Thyroid gland (tissue), 4 donors: ENCODE measurements around the gene FAM20A. TPM values are rescaled to one million over a fixed set of nuclear protein-coding genes. Genes with fewer than 3 reads are reported as not detected.

Experiments used
- DNase-seq, 2 donors: peaks; one replicate each; pipeline ENCODE4 v3.0.0-alpha.2; 2019
- H3K27ac ChIP-seq, 3 donors: fragments of 200-600 bp; sonication (generic); 1 replicate in 2 of 3; 2 replicates in 1 of 3; pipeline ENCODE4 v1.5.1; 2016 to 2019; ENCODE audit warnings: mild to moderate bottlenecking in 1 of 3, moderate library complexity in 1 of 3
- H3K27me3 ChIP-seq: fragments of 200-600 bp; sonication (generic); one replicate; pipeline ENCODE4 v1.5.1; 2019
- H3K36me3 ChIP-seq, 2 donors: fragments of 200-600 bp; sonication (generic); one replicate each; pipeline ENCODE4 v1.5.1; 2016 to 2019
- H3K4me1 ChIP-seq, 2 donors: fragments of 200-600 bp; sonication (generic); one replicate each; pipeline ENCODE4 v1.5.1; 2017 to 2019
- H3K4me3 ChIP-seq, 3 donors: fragments of 200-600 bp; sonication (generic); replicated peaks in 1 of 3; 1 replicate in 2 of 3; 2 replicates in 1 of 3; pipeline ENCODE4 v1.5.1; 2016; ENCODE audit warnings: mild to moderate bottlenecking in 1 of 3
- H3K9me3 ChIP-seq: fragments of 200-600 bp; sonication (generic); one replicate; pipeline ENCODE4 v1.5.1; 2017
- CTCF ChIP-seq, 6 experiments: fragments of 200-600 bp in 3 of 6; fragments of 450-650 bp in 3 of 6; sonication (generic) in 3 of 6; IDR thresholded peaks; one replicate each; pipeline ENCODE4 v1.5.1; 2016 to 2019; ENCODE audit warnings: antibody characterized with exemption in 6 of 6, mild to moderate bottlenecking in 2 of 6, inconsistent platforms in 1 of 6, moderate library complexity in 1 of 6
- POLR2A ChIP-seq, 2 donors: fragments of 450-650 bp; IDR thresholded peaks; one replicate each; pipeline ENCODE4 v1.6.1; 2017; ENCODE audit warnings: antibody characterized with exemption in 2 of 2, mild to moderate bottlenecking in 2 of 2, moderate library complexity in 1 of 2
- WGBS, 2 donors: methylation state at CpG; one replicate each; pipeline ENCODE4 v1.1.5; 2017; 5-methylcytosine and 5-hydroxymethylcytosine counted together
- intact Hi-C: fragments of 100-400 bp; cut with DNase I; formaldehyde crosslinking; loops from one replicate; pipeline ENCODE4 v1.15.1; 2023
- total RNA-seq, 4 donors: library from RNA; depleted of rRNA; stranded (reverse); fragments of >200 nt; gene quantifications; one replicate each; pipeline ENCODE4 v1.2.3, GENCODE V29; 2016

Gene FAM20A
- total RNA-seq, 4 donors from 2014 or later: 7.6 to 20.8 (median 14.1) TPM

DNA sequence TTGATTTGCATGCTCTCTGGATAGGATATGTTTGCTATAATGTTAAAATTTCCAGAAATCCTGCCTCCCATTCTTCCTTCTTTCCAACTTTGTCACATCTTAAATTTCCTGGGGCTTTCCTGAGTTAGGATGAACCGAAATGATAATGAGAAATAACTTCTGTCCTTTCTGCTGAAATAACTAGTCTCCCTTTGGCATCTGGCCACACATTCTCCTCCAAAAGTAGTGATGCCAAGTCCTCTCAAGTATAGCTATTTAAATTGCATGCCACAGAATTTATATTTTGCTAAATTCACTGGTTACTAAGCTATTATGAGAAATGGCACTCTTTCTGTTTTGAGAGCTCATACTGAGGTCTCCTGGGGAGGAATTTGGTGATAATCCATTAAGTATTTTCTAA lies 30.6 kb downstream of the FAM20A start:
- H3K9me3 ChIP-seq: no peaks in the 10 kb centered on the region
- peaks cover 10 to 20% of the 10 kb centered on the region in 2 donors for H3K4me1 ChIP-seq
- 42 to 55% methylated on average over 1 of the region's 1 CpG for WGBS, 2 donors
- TF ChIP-seq CTCF (IDR thresholded peaks at IDR 0.05): no peak
- no peak for TF ChIP-seq POLR2A (IDR thresholded peaks at IDR 0.05)
- intact Hi-C loops: no loop called here
- H3K4me3 ChIP-seq: no peak overlapping the region
- DNase-seq: peak in 1 of 2 donors; percentile 35
- no peak overlapping the region for H3K27ac ChIP-seq
- no peaks in the 10 kb centered on the region for H3K36me3 ChIP-seq
- no peaks in the 10 kb centered on the region for H3K27me3 ChIP-seq

DNA sequence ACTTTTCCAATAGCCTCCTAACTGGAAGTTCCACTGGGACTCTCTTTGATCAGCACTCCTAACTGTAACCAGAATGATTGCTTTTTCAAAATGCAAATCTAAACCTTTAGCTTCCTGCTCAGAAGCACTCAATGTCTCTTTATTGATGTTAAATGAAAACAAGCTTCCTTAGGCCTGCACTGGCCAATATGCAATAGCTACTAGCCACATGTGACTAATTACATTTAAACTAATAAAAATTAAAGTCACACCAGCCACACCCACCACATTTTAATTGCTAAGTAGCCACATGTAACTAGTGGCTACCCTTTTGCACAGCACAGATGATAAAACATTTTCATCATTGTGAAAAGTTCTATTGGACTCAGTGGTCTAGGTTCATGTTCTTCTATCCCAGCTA lies 31.8 kb downstream of the FAM20A start:
- Histone ChIP-seq H3K27me3 (no peaks in the 10 kb centered on the region), H3K36me3 (no peaks in the 10 kb centered on the region), H3K27ac (no peak overlapping the region), H3K9me3 (no peaks in the 10 kb centered on the region), H3K4me3 (no peak overlapping the region), H3K4me1 (peaks cover 10 to 20% of the 10 kb centered on the region in 2 donors)
- DNase-seq: no peak
- intact Hi-C loops: no loop called here
- TF ChIP-seq POLR2A (IDR thresholded peaks at IDR 0.05) (no peak), CTCF (IDR thresholded peaks at IDR 0.05) (no peak)

- no peak overlapping the region for H3K27ac ChIP-seq
- no peak for DNase-seq
- H3K9me3 ChIP-seq: no peaks in the 10 kb centered on the region
- no peaks in the 10 kb centered on the region for H3K27me3 ChIP-seq
- intact Hi-C loops: no loop called here
- H3K4me1 ChIP-seq: peaks cover 10 to 20% of the 10 kb centered on the region in 2 donors
- WGBS, 2 donors: 85 to 94% methylated on average over 2 of the region's 2 CpGs
- no peak overlapping the region for H3K4me3 ChIP-seq
- H3K36me3 ChIP-seq: no peaks in the 10 kb centered on the region
- TF ChIP-seq POLR2A (IDR thresholded peaks at IDR 0.05): no peak
- TF ChIP-seq CTCF (IDR thresholded peaks at IDR 0.05): no peak
Measured at GRCh38 chr17:68568581-68568980, 32.6 kb downstream of the FAM20A start.

DNA sequence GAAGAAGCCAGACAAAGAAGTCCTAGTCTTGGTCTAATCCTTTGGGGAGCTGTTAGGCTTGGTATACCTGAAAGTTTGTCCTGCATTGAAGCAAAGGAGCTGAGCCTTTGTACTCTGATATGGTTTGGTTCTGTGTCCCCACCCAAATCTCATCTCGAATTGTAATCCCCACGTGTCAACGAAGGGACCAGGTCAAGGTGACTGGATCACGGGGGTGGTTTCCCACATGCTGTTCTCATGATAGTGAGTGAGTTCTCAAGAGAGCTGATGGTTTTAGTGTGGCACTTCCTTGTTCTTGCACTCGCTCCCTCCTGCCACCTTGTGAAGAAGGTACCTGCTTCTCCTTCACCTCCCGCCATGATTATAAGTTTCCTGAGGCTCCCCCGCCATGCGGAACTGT lies 33.6 kb downstream of the FAM20A start:
- no peak for DNase-seq
- no peaks in the 10 kb centered on the region for H3K36me3 ChIP-seq
- intact Hi-C loops: no loop called here
- 95 to 96% methylated on average over 8 of the region's 8 CpGs for WGBS, 2 donors
- TF ChIP-seq POLR2A (IDR thresholded peaks at IDR 0.05): no peak
- no peak for TF ChIP-seq CTCF (IDR thresholded peaks at IDR 0.05)
- no peaks in the 10 kb centered on the region for H3K27me3 ChIP-seq
- H3K4me1 ChIP-seq: peaks cover 10 to 23% of the 10 kb centered on the region in 2 donors
- H3K27ac ChIP-seq: no peak overlapping the region
- no peaks in the 10 kb centered on the region for H3K9me3 ChIP-seq
- H3K4me3 ChIP-seq: no peak overlapping the region

DNA sequence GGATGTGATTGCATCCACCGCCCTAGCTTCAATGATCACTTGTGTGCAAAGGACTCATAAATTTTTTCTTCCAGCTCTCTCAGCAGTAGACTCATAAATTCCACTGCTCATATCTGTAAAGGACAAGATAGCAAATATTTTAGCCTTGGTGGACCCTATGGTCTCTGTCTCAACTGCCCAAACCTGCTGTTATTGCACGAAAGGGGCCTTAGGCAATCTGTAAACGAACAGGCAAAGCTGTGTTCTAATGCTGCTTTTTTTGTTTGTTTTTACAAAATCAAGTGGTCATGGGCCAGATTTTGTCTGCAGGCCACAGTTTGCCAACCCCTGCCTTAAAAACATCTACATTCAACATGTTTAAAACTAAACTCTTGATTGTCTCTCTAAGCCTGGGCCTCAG lies 34.1 kb downstream of the FAM20A start:
- DNase-seq: no peak
- no peaks in the 10 kb centered on the region for H3K36me3 ChIP-seq
- H3K27me3 ChIP-seq: no peaks in the 10 kb centered on the region
- WGBS, 2 donors: 72 to 74% methylated on average over 3 of the region's 3 CpGs
- TF ChIP-seq POLR2A (IDR thresholded peaks at IDR 0.05) (no peak), CTCF (IDR thresholded peaks at IDR 0.05) (no peak)
- no peak overlapping the region for H3K27ac ChIP-seq
- intact Hi-C loops: no loop called here
- no peaks in the 10 kb centered on the region for H3K9me3 ChIP-seq
- no peak overlapping the region for H3K4me3 ChIP-seq
- peaks cover 10 to 26% of the 10 kb centered on the region in 2 donors for H3K4me1 ChIP-seq
